Measurements from ENCODE around the gene TMEM151B. TPM values are rescaled to one million over a fixed set of nuclear protein-coding genes. Genes with fewer than 3 reads are reported as not detected.

The TMEM151B gene
- total and polyA plus RNA-seq, 2 of the 13 experiments (the other 11 are each of a cell fraction or from before 2014, with no cell fraction given), result not detected

- TF ChIP-seq AGO1 (IDR thresholded peaks at IDR 0.05; ENCODE audit: low read depth, low read length, poor library complexity, severe bottlenecking) (peak; percentile 33), NFE2 (CRISPR knock-in tag; IDR thresholded peaks at IDR 0.05) (no peak), SP4 (CRISPR knock-in tag; IDR thresholded peaks at IDR 0.05) (peak; percentile 64), NFAT5 (CRISPR knock-in tag; IDR thresholded peaks at IDR 0.05) (no peak), RELA (CRISPR knock-in tag; IDR thresholded peaks at IDR 0.05) (peak; percentile 79; the same call in 1 of the 2 replicates), LCORL (IDR thresholded peaks at IDR 0.05) (no peak), LCORL (CRISPR knock-in tag; IDR thresholded peaks at IDR 0.05) (no peak), ZSCAN9 (CRISPR knock-in tag; IDR thresholded peaks at IDR 0.05; ENCODE audit: borderline replicate concordance) (no peak), RNF2 (conservative IDR thresholded peaks at IDR 0.05; ENCODE audit: low read depth) (peak; percentile 50; the same call in 1 of the 2 replicates), PHF8 (CRISPR knock-in tag; IDR thresholded peaks at IDR 0.05) (peak; percentile 62), ZKSCAN5 (CRISPR knock-in tag; IDR thresholded peaks at IDR 0.05) (no peak), NR2F6 (IDR thresholded peaks at IDR 0.05) (no peak), NR2F6 (CRISPR knock-in tag; IDR thresholded peaks at IDR 0.05) (no peak), THRA (CRISPR knock-in tag; IDR thresholded peaks at IDR 0.05; ENCODE audit: borderline replicate concordance) (no peak), PAWR (CRISPR knock-in tag; IDR thresholded peaks at IDR 0.05; ENCODE audit: borderline replicate concordance) (no peak; the same call in 1 of the 2 replicates), ZNF891 (CRISPR knock-in tag; IDR thresholded peaks at IDR 0.05) (peak; percentile 18; the same call in 1 of the 2 replicates), GATAD2A (CRISPR knock-in tag; IDR thresholded peaks at IDR 0.05) (peak; percentile 56; the same call in 1 of the 2 replicates), ZNF362 (CRISPR knock-in tag; IDR thresholded peaks at IDR 0.05; ENCODE audit: borderline replicate concordance) (no peak; the same call in 1 of the 2 replicates), HDAC1 (CRISPR knock-in tag; IDR thresholded peaks at IDR 0.05) (peak; percentile 45), JUN (CRISPR knock-in tag; IDR thresholded peaks at IDR 0.05) (no peak), ZNF280D (CRISPR knock-in tag; IDR thresholded peaks at IDR 0.05) (no peak)
These were observed 5.1 kb upstream of the TMEM151B start, which contains the start of gene NFKBIE (continued) for GRCh38 chr6:44265007-44265721.

All from HepG2 (cell line).